VCaP (cell line): ENCODE measurements around the gene AKIRIN1.
"Not testable (repeated sequence)": the region's sequence is repeated elsewhere in the genome, so short reads cannot be mapped to it uniquely, and the experiment has no call there.

Experiments used
- H3K27ac ChIP-seq: fragments of 450-650 bp; 2 replicates; pipeline ENCODE4 v1.5.1; 2017
- TF ChIP-seq, protein P1 (sequence below): fragments of 450-650 bp; conservative IDR thresholded peaks from 2 replicates; pipeline ENCODE4 v1.5.1; 2017; ENCODE audit warnings: mild to moderate bottlenecking, moderate library complexity

Gene AKIRIN1

DNA sequence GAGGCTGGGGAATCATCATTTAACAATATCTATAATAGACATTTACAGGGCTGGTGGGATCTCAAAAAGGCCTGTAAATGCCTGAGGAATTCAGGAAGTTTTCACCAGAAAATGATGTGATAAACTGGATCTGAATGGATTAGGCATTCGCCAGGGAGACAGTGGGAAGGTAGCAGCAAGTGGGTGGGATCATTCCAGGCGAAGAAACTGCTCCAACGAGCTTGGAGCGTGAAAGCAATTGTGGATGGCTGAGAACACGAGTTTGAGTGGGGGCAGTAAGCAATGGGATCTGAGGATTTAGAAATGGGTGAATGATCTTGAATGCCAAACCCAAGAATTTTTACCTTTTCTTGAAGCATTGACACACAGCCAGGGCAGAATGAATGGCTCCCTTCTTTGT, 26.2 kb downstream of the AKIRIN1 start:
- H3K27ac ChIP-seq: no peak overlapping the region
- TF ChIP-seq, protein P1, sequence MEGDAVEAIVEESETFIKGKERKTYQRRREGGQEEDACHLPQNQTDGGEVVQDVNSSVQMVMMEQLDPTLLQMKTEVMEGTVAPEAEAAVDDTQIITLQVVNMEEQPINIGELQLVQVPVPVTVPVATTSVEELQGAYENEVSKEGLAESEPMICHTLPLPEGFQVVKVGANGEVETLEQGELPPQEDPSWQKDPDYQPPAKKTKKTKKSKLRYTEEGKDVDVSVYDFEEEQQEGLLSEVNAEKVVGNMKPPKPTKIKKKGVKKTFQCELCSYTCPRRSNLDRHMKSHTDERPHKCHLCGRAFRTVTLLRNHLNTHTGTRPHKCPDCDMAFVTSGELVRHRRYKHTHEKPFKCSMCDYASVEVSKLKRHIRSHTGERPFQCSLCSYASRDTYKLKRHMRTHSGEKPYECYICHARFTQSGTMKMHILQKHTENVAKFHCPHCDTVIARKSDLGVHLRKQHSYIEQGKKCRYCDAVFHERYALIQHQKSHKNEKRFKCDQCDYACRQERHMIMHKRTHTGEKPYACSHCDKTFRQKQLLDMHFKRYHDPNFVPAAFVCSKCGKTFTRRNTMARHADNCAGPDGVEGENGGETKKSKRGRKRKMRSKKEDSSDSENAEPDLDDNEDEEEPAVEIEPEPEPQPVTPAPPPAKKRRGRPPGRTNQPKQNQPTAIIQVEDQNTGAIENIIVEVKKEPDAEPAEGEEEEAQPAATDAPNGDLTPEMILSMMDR: no peak

DNA sequence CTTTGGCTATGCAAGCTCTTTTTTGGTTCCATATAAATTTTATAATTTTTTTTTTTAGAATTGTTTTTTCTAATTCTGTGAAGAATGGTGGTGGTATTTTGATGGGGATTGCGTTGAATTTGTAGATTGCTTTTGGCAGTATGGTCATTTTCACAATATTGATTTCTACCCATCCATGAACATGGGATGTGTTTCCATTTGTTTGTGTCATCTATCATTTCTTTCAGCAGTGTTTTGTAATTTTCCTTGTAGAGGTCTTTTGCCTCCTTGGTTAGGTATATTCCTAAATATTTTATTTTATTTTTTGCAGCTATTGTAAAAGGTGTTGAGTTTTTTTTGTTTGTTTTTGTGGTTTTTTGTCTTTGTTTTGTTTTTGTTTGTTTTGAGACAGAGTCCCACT, 29.4 kb downstream of the AKIRIN1 start:
- not testable (repeated sequence) for H3K27ac ChIP-seq

DNA sequence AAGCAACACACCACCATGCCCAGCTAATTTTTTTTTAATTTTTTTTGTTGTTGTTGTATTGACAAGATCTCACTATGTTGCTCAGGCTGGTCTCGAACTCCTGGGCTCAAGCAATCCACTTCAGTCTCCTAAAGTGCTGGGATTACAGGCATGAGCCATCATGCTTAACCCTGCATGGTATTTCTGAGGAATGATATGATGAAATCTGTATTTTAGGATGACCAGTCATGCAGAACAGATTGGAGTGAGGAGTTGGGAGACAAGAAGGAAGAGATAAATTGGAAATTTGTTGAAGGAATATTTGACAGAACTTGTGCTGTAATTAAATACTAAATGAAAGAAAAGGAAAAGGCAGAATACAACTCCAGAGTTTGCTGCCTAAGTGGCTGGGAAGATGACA, 30.4 kb downstream of the AKIRIN1 start:
- H3K27ac ChIP-seq: no peak overlapping the region
- TF ChIP-seq, protein P1: no peak

DNA sequence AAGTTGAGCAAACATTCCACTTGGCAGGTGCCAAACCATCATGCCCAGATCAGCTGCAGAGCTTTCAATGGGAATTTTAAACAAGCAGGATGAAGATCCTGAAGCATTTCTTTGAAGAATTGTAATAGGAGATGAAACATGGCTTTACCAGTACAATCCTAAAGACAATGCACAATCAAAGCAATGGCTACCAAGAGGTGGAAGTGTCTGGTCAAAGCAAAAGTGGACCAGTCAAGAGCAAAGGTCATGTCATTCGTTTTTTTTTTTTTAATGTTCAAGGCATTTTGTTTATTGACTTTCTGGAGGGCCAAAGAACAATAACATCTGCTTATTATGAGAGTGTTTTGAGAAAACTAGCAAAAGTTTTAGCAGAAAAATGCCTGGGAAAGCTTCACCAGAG, 32.1 kb downstream of the AKIRIN1 start:
- H3K27ac ChIP-seq: no peak overlapping the region
- TF ChIP-seq, protein P1: no peak

DNA sequence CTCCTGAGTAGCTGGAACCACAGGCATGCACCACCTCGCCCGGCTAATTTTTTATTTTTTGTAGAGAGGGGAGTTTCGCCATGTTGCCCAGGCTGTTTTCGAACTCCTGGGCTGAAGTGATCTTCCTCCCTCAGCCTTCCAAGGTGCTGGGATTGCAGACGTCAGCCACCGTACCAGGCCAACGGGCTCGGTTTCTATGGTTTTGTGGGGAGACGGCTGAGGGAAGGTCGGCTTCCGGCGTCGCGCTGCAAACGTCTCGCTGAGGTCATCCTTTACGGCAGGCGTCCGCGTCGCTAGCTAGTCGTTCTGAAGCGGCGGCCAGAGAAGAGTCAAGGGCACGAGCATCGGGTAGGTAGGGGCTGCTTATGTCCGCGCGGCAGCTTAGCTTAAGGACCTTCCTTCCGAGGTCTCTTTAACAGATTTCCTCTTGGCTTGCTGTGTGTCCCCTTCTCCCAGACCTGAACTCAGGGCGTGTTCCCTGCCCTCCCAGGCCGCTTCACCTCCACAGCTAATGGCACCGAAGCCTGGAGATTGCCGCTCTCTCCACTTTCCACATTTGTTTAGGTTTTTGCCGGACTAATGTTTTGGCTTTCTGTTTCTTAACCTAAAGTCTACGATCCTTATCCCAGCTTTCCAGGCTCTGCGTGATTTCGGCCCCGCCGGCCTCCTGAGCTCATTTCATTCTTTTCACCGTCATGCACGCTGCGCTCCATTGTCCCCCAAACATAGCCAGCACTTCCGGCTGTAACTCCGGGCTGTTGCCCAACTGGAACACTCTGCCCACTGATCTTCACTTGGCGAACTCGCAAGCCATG, 35.2 kb downstream of the AKIRIN1 start, which contains the start of gene NDUFS5:
TSS of gene NDUFS5 (plus strand) at position 300 of the 815 bp plus-strand sequence. CDS start 2,375 bp downstream, outside the sequence.
- TF ChIP-seq, protein P1: no peak
- H3K27ac ChIP-seq: peak within 1 kb of the TSS; percentile 88

DNA sequence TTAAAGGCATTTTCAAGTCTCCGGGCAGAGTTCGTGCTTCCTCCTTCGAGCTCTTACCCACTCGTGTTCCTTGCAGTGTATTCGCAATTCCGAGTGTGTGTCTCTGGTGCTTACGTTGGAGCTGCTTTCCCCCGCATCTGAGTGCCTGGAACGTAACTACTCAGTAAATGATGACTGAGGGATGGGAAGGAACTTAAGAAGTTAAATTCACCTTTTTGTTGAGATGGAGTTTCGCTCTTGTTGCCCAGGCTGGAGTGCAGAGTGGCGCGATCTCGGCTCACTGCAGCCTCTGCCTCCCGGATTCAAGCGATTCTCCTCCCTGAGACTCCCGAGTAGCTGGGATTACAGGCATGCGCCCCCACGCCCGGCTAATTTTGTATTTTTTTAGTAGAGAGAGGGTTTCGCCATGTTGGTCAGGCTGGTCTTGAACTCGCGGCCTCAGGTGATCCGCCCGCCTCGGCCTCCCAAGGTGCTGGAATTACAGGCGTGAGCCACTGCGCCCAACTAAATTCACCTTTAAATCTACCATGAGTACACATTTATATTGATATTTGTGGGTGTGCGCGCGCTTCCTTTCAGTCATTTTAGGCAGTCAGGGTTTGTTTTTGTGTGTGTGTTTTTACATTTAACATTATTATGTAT, 35.9 kb downstream of the AKIRIN1 start:
- H3K27ac ChIP-seq: peak overlapping the region; percentile 88

DNA sequence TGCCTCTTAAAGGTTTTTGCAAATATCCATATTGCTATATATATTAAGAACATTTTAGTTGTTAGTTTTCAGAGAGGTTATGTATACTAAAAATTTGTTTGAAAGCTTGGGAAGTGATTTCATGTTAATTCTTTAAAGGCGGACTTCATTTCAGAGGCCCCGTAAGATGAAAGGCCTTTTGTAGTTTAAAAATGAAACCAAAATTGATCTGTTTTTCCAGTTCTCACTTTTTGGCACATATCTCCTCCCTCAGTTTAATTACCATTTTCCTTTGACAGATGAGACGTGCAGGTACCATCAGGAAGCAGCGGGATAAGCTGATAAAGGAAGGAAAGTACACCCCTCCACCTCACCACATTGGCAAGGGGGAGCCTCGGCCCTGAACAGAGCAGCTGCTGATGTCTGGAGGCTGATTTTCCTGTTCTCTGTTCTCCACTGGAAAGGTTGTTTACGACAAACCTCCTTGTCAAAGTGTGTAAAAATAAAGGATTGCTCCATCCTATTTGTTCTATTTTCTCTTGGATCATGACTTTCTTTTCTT, 43.1 kb downstream of the AKIRIN1 start:
- no peak overlapping the region for H3K27ac ChIP-seq
- TF ChIP-seq, protein P1: no peak

More for the DNA sequence above, 35.9 kb downstream of the AKIRIN1 start:
- TF ChIP-seq, protein P1: no peak

DNA sequence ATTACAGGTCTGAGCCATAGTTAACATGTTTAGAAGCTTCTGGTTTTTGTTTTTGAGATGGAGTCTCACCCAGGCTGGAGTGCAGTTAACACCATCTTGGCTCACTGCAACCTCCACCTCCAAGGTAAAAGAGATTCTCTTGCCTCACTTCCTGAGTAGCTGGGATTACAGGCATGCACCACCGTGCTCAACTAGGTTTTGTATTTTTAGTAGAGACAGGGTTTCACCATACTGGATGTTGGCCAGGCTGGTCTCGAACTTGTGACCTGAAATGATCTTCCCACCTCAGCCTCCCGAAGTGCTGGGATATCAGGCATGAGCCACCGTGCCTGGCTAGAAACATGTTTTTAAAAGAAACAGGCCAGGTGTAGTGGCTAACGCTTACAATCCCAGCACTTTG, 45.6 kb downstream of the AKIRIN1 start:
- TF ChIP-seq, protein P1: no peak
- no peak overlapping the region for H3K27ac ChIP-seq
